ENCODE measurements around the gene ZNF552. TPM values are rescaled to one million over a fixed set of nuclear protein-coding genes. Genes with fewer than 3 reads are reported as not detected.

The ZNF552 gene
- total RNA-seq, 1 donor from 2014 or later = 19.2 TPM

GRCh38 chr19:57820599-57820998, 5.9 kb upstream of the ZNF552 start:
- Mint-ChIP-seq H3K36me3 (peaks cover 8% of the 10 kb centered on the region), H3K4me1 (peaks cover 44% of the 10 kb centered on the region), H3K27me3 (ENCODE audit: low read depth) (no peaks in the 10 kb centered on the region), H3K4me3 (peak overlapping the region; percentile 95), H3K27ac (peak overlapping the region; percentile 98), H3K9me3 (no peaks in the 10 kb centered on the region)
- TF ChIP-seq CTCF (IDR thresholded peaks at IDR 0.05; ENCODE audit: unreplicated experiment) = no peak
- no peak for DNase-seq (ENCODE audit: low spot score in 2 of 2, unreplicated experiment in 2 of 2)

GRCh38 chr19:57819475-57820148, 4.9 kb upstream of the ZNF552 start:
- DNase-seq (ENCODE audit: low spot score in 2 of 2, unreplicated experiment in 2 of 2) = peak; percentile 59 to 74
- no peak for TF ChIP-seq CTCF (IDR thresholded peaks at IDR 0.05; ENCODE audit: unreplicated experiment)
- Mint-ChIP-seq H3K4me1 (peaks cover 52% of the 10 kb centered on the region), H3K27ac (peak overlapping the region; percentile 98), H3K27me3 (ENCODE audit: low read depth) (no peaks in the 10 kb centered on the region), H3K4me3 (peak overlapping the region; percentile 95), H3K9me3 (no peaks in the 10 kb centered on the region), H3K36me3 (peaks cover 8% of the 10 kb centered on the region)

- peak overlapping the region; percentile 66 for H3K27ac Mint-ChIP-seq
- no peak for DNase-seq (ENCODE audit: low spot score in 2 of 2, unreplicated experiment in 2 of 2)
- H3K9me3 Mint-ChIP-seq = no peaks in the 10 kb centered on the region
- TF ChIP-seq CTCF (IDR thresholded peaks at IDR 0.05; ENCODE audit: unreplicated experiment) = no peak
- peak overlapping the region; percentile 95 for H3K4me3 Mint-ChIP-seq
- peaks cover 8% of the 10 kb centered on the region for H3K36me3 Mint-ChIP-seq
- no peaks in the 10 kb centered on the region for H3K27me3 Mint-ChIP-seq (ENCODE audit: low read depth)
- peaks cover 57% of the 10 kb centered on the region for H3K4me1 Mint-ChIP-seq
Measured at GRCh38 chr19:57818378-57818777, 3.7 kb upstream of the ZNF552 start.

GRCh38 chr19:57817976-57818375, 3.3 kb upstream of the ZNF552 start:
- no peaks in the 10 kb centered on the region for H3K9me3 Mint-ChIP-seq
- peaks cover 8% of the 10 kb centered on the region for H3K36me3 Mint-ChIP-seq
- no peak for TF ChIP-seq CTCF (IDR thresholded peaks at IDR 0.05; ENCODE audit: unreplicated experiment)
- no peaks in the 10 kb centered on the region for H3K27me3 Mint-ChIP-seq (ENCODE audit: low read depth)
- no peak for DNase-seq (ENCODE audit: low spot score in 2 of 2, unreplicated experiment in 2 of 2)
- no peak overlapping the region for H3K4me3 Mint-ChIP-seq
- peaks cover 59% of the 10 kb centered on the region for H3K4me1 Mint-ChIP-seq
- no peak overlapping the region for H3K27ac Mint-ChIP-seq

GRCh38 chr19:57816652-57817051, 1.9 kb upstream of the ZNF552 start:
- H3K27me3 Mint-ChIP-seq (ENCODE audit: low read depth) = no peaks in the 10 kb centered on the region
- no peak for DNase-seq (ENCODE audit: low spot score in 2 of 2, unreplicated experiment in 2 of 2)
- peak overlapping the region; percentile 92 for H3K27ac Mint-ChIP-seq
- no peaks in the 10 kb centered on the region for H3K9me3 Mint-ChIP-seq
- peaks cover 59% of the 10 kb centered on the region for H3K4me1 Mint-ChIP-seq
- TF ChIP-seq CTCF (IDR thresholded peaks at IDR 0.05; ENCODE audit: unreplicated experiment) = no peak
- peaks cover 9% of the 10 kb centered on the region for H3K36me3 Mint-ChIP-seq
- H3K4me3 Mint-ChIP-seq = no peak overlapping the region

Data from mesothelial cell of epicardium (in vitro differentiated cells).